Middle frontal gyrus (tissue), 1 donor: Measurements from ENCODE around the gene MAGI1.

ENCODE experiments used
- DNase-seq: peaks from one replicate; pipeline ENCODE4 v3.0.0-alpha.2; 2015; ENCODE audit warnings: low spot score; ENCODE audit errors: extremely low spot score

Gene MAGI1

DNA sequence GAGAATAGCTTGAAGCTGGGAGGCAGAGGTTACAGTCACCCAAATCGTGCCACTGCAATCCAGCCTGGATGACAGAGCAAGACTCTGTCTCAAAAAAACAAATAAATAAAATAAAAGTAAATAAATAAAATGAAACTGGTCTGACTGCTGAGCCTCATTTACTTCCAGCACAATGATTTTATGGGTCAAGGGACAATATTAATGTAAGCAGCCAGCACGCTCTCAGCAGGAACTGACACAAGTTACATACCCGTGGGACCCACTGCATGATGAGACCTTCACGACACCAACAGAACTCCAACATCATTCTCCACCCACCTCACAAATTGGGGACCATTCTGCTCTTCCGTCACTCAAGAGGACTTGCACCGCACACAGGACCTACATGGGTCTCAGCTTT is 230.3 kb downstream of the MAGI1 start:
- DNase-seq: no peak

GRCh38 chr3:65807225-65807624 is 231.5 kb downstream of the MAGI1 start:
- DNase-seq: no peak

DNA sequence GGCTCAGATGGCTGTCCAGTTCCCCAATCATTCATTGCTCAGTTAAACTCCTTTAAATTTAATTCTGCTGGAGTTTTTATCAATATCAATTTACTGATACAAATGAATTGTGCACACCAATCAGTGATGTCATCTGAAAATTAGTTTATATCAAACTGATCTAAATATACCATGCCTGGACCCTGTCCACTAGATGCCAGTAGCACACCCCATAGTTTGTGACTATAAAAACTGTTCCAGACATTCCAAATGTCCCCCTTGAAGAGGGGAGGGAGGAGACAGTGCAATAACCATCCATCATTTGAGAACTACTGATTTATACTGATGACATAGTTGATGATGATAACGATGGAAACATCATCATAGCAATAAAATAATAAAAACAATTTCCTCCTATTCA is 232.1 kb downstream of the MAGI1 start:
- DNase-seq: no peak

DNA sequence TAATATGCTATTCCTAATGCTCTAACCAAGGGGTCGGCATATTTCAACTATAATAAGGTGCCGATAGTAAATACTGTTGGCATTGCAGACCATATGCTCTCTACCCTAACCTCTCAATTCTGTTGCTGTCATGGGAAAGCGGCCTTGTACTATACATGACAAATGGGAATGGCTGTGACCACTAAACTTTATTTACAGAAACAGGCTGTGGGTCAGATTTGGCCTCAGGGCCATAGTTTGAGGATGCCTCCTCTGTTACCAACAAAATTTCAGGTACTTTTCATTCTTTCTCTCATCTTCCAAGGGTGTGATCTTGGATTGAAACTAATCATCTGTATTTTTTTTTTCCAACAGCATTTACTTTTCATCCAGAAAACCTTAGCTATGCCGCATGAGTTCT is 242.0 kb downstream of the MAGI1 start:
- DNase-seq: no peak

GRCh38 chr3:65795166-65795565 is 243.6 kb downstream of the MAGI1 start:
- DNase-seq: no peak

- DNase-seq: no peak
Observed at GRCh38 chr3:65793495-65794200, 245.1 kb downstream of the MAGI1 start.

- no peak for DNase-seq
Observed at GRCh38 chr3:65788461-65788860, 250.3 kb downstream of the MAGI1 start.

DNA sequence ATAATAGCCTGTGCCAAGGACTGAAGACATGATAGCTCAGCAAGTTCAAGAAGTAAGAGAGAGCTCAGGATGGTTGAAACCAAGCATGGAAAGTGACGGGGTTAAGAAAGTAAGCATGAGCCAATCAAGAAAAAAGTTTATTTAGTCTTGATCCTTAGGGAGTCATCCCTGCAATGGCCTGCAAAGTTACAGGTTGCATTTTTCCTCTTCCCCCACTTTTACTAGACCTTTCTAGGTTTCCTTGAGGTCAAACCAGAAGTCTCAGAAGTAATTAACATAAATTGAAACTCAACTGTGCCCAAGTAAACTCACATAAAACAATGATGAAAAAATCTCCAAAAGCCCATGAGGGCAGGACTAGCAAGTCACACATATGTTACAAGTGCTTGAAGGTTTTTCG is 250.9 kb downstream of the MAGI1 start:
- no peak for DNase-seq

GRCh38 chr3:65787340-65787739 is 251.4 kb downstream of the MAGI1 start:
- DNase-seq: no peak

GRCh38 chr3:65786890-65787289 is 251.8 kb downstream of the MAGI1 start:
- no peak for DNase-seq

DNA sequence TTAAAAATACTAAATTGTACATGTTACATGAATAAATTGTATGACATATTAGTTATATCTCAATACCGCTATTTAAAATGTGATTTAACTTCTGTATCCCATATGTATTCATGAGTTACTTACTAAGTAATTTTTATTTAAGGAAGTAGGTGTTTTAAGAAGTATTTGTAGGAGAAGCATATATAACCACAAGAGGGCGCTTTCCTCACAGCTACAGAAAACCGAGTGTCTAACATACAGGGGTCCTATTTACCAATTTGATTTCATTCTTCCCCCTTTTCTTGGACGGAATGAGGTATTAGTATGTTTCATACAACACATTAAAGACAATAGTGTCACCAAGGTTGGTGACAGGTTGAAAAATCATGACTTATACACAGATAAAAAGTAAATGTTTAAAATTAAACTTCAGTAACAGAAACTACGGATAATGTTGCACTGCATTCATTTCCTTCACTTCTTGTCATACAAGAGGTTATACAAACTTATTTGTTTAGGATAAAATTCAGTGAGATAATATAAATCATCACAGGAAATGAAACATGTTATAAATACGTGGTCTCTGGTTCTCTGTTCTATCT is 253.6 kb downstream of the MAGI1 start:
- DNase-seq: peak; percentile 41

GRCh38 chr3:65783117-65783516 is 255.6 kb downstream of the MAGI1 start:
- no peak for DNase-seq

GRCh38 chr3:65781594-65781993 is 257.1 kb downstream of the MAGI1 start:
- DNase-seq: no peak

- no peak for DNase-seq
Observed at GRCh38 chr3:65779390-65779789, 259.3 kb downstream of the MAGI1 start.

DNA sequence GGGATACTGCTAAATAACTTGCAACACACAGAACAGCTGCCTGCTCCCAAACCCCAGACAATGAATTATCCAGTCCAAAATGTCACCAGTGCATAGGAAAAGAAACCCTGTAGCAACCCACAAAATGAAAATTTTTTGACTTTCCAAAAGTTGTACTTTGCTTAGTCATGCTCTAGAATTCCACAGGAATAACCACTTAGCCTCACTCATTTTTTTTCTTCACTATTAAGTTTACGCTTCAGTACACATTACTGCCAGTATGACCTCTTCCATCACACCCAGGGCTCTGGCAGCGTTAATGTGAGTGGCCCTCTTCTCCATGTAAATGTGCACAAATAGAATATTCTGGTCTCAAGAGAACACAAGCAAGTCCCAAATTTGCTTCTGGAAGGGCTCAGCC is 259.8 kb downstream of the MAGI1 start:
- no peak for DNase-seq

GRCh38 chr3:65777050-65777449 is 261.7 kb downstream of the MAGI1 start:
- DNase-seq: no peak

DNA sequence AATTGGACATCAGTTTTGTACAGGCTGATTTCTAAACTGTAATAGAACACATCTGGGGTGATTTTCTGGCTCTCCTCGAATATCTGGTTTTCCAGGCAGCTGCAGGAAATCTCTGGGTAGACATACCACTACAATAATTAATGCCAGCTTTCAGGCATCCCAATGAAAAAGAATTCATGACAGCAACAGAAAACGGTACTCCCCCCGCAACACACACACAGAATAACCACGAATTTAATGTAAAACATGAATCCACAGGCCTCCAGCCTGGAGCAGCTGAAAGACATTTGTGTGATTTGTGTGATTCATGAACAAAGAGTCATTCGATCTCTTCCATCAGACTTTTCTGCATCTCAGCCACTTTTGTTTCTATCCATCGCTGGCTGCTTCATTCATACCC is 262.2 kb downstream of the MAGI1 start:
- no peak for DNase-seq

- no peak for DNase-seq
Observed at GRCh38 chr3:65776081-65776480, 262.6 kb downstream of the MAGI1 start.

DNA sequence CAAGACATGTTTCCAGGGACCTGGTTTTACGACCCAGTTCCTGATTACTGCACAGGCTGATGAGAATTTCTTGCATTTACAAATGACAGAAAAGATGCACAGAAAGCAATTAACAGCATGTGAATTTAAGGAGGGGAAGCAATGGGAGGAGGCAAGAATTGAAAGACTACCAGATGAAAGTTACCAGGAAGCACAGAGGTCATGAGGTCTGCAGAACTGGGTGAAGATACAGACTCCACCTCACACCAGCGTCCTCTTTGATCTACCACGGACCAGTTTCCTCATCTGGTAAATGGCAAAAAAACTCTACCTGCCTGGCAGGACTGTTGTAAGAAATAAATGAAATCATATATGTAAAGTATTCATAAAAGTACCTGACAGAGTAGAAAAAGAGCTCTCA is 266.0 kb downstream of the MAGI1 start:
- DNase-seq: no peak

- no peak for DNase-seq
Observed at GRCh38 chr3:65767551-65767950, 271.2 kb downstream of the MAGI1 start.

DNA sequence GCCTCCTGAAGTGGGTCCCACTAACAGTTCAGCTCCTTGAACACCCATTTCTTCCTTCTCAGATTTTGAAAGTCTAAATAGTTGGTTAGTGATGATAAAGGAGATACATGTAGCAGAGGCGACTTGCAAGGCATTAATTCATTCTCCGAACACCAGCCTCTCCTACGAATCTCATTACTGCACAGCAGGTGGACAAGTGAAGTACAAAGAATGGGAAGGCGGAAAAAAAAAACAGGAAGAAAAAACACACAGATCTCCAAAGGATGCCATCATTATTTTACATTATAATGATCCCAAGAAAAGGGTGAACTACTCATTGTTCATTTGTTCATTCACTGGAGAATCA is 276.5 kb downstream of the MAGI1 start:
- no peak for DNase-seq

DNA sequence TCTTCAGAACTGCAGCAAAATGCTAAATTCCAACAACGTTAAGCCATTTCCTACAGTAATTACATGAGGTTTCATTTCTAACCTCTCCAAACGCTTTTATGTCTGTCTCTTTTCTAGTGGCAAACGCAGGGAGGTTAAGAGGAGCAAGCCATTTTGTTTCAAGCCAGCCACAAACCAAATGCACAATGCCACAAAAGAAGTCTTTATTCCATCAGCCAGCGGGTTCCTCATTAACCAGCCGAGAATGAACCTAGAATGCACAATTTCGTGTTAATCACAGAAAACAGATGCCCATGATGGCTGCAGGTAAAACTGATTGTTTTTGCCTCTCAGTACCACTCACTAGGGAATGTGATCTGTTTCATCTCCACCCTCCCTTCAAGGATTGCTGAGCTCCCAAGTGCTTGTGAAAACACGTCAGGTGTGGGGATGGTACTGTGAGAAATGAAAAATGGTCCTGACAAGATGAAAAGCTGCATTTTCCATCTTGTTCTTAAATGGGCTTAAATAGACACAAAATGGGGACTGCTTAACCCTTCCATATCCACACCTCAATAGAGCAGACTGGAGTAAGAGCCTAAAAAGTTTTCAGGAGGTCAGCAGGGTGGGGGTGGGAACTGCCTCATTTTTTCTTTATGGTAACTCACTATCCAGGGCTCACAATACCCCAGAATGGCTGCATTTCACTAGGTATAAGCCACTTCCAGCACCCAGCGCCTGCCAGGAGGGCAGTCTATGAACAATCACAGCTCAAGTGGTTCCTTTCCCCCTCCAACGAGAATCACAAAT is 277.1 kb downstream of the MAGI1 start:
- no peak for DNase-seq
